Left ventricle myocardium inferior (tissue), 1 donor: ENCODE results near the gene CSNK1D. TPM values are rescaled to one million over a fixed set of nuclear protein-coding genes. Genes with fewer than 3 reads are reported as not detected.
"Not testable (repeated sequence)": the region's sequence is repeated elsewhere in the genome, so short reads cannot be mapped to it uniquely, and the experiment has no call there.

Experiments used
- DNase-seq: peaks from one replicate; pipeline ENCODE4 v3.0.0-alpha.2; 2020
- H3K27ac ChIP-seq: fragments of 200-600 bp; replicated peaks from 2 replicates; pipeline ENCODE4 v1.8.0; 2021
- H3K27me3 ChIP-seq: fragments of 200-600 bp; 2 replicates; pipeline ENCODE4 v1.8.0; 2021; ENCODE audit warnings: low read depth
- H3K36me3 ChIP-seq: fragments of 200-600 bp; 2 replicates; pipeline ENCODE4 v1.8.0; 2021
- H3K4me1 ChIP-seq: fragments of 200-600 bp; 2 replicates; pipeline ENCODE4 v1.8.0; 2021
- H3K4me3 ChIP-seq: fragments of 200-600 bp; 2 replicates; pipeline ENCODE4 v1.8.0; 2021; ENCODE audit warnings: mild to moderate bottlenecking, moderate library complexity
- H3K9me3 ChIP-seq: fragments of 200-600 bp; replicated peaks from 2 replicates; pipeline ENCODE4 v1.8.0; 2021
- intact Hi-C: fragments of 100-400 bp; cut with micrococcal nuclease; formaldehyde crosslinking; loops from one replicate; pipeline ENCODE4 v1.11.0; 2022
- microRNA-seq: library from miRNA; unstranded; fragments of <30 nt; microRNA quantifications from one replicate; pipeline ENCODE4 v1.2.0, GENCODE V29; 2020
- total RNA-seq: library from RNA; stranded (reverse); fragmentation: NEBNext Ultra II Directional; extraction: Animal tissue kit (Norgen Biotek cat#: 25700); gene quantifications from one replicate; pipeline ENCODE4 v1.2.1, GENCODE V29; 2021
- TF ChIP-seq, protein P1 (sequence below): fragments of 200-600 bp; IDR thresholded peaks from 2 replicates; pipeline ENCODE4 v1.8.0; 2021; ENCODE audit warnings: antibody characterized with exemption, mild to moderate bottlenecking, borderline replicate concordance
- donor health status: DM: no; HTN: yes; CAD: no; lungs with severe emphysema.

Gene CSNK1D
- total RNA-seq, 1 donor from 2014 or later: 61.8 TPM

DNA sequence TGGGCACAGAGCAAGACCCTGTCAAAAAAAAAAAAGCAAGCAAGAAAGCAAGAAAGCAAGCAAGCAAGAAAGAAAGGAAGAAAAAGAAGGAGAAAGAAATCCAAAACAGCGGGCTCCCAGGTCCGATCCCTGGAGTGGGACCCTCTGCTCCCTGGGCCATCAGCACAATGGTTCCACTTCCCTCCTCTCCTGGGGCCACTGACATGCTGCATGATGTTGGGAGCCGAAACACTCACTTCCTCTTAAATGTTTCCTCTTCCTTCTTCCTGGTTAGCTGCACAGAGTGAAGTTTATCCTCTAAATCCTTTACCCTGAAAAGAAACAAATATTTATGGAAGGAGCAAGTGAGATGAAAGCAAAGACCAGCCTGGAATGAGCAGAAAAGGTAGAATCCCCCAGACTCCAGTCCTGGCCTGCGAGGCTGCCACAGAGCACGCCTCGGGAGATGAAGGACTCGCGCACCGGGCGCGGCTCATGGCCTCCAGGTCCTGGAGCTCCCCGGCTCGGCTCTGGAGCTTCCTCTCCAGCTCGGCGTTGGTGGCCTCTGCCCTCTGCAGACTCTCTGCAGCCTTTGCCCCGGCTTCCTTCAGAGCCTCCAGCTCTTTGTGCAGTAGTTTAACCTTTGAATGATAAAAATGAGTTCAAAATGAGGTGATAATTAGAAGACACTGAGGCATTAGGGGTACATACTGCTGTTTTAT lies 79.8 kb downstream of the CSNK1D start:
- Histone ChIP-seq H3K27ac (peak overlapping the region; percentile 3), H3K4me1 (no peaks in the 10 kb centered on the region), H3K9me3 (no peaks in the 10 kb centered on the region), H3K4me3 (peak overlapping the region; percentile 22), H3K27me3 (no peaks in the 10 kb centered on the region), H3K36me3 (peaks cover 44% of the 10 kb centered on the region)
- intact Hi-C loops: no loop called here
- no peak for DNase-seq
- TF ChIP-seq, protein P1, sequence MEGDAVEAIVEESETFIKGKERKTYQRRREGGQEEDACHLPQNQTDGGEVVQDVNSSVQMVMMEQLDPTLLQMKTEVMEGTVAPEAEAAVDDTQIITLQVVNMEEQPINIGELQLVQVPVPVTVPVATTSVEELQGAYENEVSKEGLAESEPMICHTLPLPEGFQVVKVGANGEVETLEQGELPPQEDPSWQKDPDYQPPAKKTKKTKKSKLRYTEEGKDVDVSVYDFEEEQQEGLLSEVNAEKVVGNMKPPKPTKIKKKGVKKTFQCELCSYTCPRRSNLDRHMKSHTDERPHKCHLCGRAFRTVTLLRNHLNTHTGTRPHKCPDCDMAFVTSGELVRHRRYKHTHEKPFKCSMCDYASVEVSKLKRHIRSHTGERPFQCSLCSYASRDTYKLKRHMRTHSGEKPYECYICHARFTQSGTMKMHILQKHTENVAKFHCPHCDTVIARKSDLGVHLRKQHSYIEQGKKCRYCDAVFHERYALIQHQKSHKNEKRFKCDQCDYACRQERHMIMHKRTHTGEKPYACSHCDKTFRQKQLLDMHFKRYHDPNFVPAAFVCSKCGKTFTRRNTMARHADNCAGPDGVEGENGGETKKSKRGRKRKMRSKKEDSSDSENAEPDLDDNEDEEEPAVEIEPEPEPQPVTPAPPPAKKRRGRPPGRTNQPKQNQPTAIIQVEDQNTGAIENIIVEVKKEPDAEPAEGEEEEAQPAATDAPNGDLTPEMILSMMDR: no peak

DNA sequence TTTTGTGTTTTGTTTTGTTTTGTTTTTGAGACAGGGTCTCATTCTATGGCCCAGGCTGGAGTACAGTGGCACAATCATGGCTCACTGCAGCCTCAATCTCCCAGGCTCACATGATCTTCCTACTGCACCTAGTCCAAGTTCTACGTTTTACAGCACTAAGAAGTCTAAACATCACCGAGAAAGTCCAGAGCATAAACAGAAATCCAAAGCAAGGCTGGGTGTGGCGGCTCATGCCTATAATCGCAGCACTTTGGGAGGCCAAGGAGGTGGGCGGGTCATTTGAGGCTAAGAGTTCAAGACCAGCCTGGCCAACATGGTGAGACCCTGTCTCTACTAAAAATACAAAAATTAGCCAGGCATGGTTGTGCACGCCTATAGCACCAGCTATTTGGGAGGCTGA lies 80.5 kb downstream of the CSNK1D start:
- H3K36me3 ChIP-seq: peaks cover 42% of the 10 kb centered on the region
- intact Hi-C loops, H3K27ac ChIP-seq: not testable (repeated sequence)

More for the DNA sequence above, 80.5 kb downstream of the CSNK1D start:
- DNase-seq, H3K4me3 ChIP-seq, H3K9me3 ChIP-seq, H3K27me3 ChIP-seq, H3K4me1 ChIP-seq: not testable (repeated sequence)

Small RNA genes lying within 50 kb of the gene (microRNA-seq; reads per million reads assigned to microRNA genes)
- not detected for gene MIR6787

Other genes with a start within 250 kb of the CSNK1D start
- gene RAC3, start 242.0 kb downstream of the CSNK1D start, total RNA-seq: 0.82 TPM
- gene DCXR, start 236.0 kb downstream of the CSNK1D start, total RNA-seq: 219 TPM
- gene RFNG, start 221.9 kb downstream of the CSNK1D start, total RNA-seq: 21.1 TPM
- gene GPS1, start 221.8 kb downstream of the CSNK1D start, total RNA-seq: 85.9 TPM
- 64.6 TPM for gene DUS1L, start 207.9 kb downstream of the CSNK1D start, total RNA-seq
- gene FASN, start 175.5 kb downstream of the CSNK1D start, total RNA-seq: 13.6 TPM
- gene CCDC57, start 60.9 kb downstream of the CSNK1D start, total RNA-seq: 8.1 TPM
- gene SLC16A3, start 44.7 kb downstream of the CSNK1D start, total RNA-seq: 8.5 TPM
- 0.47 TPM for gene CD7, start 43.9 kb upstream of the CSNK1D start, total RNA-seq
- gene SECTM1, start 60.1 kb upstream of the CSNK1D start, total RNA-seq: 3.9 TPM
- gene TEX19, start 85.5 kb upstream of the CSNK1D start, total RNA-seq: not detected
- gene UTS2R, start 98.1 kb upstream of the CSNK1D start, total RNA-seq: 1.4 TPM
- 14.1 TPM for gene HEXD, start 144.6 kb upstream of the CSNK1D start, total RNA-seq
- gene OGFOD3, start 144.9 kb upstream of the CSNK1D start, total RNA-seq: 28.0 TPM
- gene CYBC1, start 177.1 kb upstream of the CSNK1D start, total RNA-seq: 23.8 TPM
- gene NARF, start 185.0 kb upstream of the CSNK1D start, total RNA-seq: 69.2 TPM
- gene FOXK2, start 246.0 kb upstream of the CSNK1D start, total RNA-seq: 41.6 TPM